GM18519 (cell line): ENCODE data around the gene TRIM16.
"Not testable (repeated sequence)": the region's sequence is repeated elsewhere in the genome, so short reads cannot be mapped to it uniquely, and the experiment has no call there.

Experiments used
- ATAC-seq: cut with Tn5 transposase; IDR thresholded peaks from one replicate; pipeline ENCODE4 v1.9.1; 2021; ENCODE audit warnings: mild to moderate bottlenecking, moderate library complexity; ENCODE audit not compliant: unreplicated experiment, low FRiP score

TRIM16 gene

GRCh38 chr17:15659663-15660062 is 24.4 kb downstream of the TRIM16 start:
- no peak for ATAC-seq

GRCh38 chr17:15659236-15659635 is 24.9 kb downstream of the TRIM16 start:
- no peak for ATAC-seq

DNA sequence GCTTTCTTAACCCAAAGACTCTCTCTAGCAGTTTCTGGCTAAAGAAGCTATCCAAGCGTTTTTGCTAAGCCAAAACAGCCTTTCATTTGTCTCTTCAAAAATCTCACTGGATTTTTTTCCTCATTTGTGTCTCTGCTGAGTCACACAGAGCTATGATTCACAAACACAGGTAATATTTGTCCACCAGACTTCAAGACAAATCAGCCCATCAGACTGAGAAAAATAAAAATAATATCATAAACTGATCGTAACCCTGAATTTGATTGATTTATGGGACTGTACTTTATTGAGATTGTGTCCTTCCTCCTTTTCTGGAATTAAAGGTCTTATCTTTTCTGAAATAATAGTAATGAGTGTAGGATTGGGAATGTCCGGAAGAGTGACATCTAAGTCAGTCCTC is 25.8 kb downstream of the TRIM16 start:
- no peak for ATAC-seq

GRCh38 chr17:15657868-15658267 is 26.2 kb downstream of the TRIM16 start:
- no peak for ATAC-seq

DNA sequence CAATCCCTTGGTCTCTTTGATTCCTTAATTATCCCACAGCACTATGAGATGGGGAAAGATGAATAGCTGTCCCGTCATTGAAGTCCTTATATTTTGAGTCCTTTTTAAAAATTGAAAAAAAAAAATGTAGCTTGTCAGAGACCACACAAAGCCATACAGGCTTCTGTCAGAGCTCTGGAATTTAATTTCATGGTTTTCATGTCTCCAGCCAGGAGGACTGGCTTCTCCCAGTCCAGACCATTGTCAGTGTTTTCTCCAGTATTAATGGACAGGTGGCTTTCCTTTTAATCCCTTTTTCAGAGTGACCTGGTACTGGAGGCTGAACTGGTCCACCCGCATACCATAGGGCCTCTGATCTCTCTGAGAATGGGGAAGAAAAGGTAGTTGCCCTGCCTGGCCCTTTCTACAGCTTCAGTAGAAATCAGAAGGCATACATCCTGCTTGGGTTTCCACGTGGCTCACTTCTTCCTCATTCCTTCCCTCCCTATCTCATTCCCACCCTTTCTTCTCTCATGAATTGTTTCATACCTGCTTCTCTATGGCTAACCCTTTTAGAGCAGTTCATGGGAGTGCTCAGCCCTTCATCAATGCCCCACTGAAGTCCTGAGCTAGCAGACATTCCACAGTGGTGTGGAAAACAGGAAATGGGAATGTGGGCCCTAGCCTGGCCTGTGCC is 29.1 kb downstream of the TRIM16 start:
- ATAC-seq, result no peak

DNA sequence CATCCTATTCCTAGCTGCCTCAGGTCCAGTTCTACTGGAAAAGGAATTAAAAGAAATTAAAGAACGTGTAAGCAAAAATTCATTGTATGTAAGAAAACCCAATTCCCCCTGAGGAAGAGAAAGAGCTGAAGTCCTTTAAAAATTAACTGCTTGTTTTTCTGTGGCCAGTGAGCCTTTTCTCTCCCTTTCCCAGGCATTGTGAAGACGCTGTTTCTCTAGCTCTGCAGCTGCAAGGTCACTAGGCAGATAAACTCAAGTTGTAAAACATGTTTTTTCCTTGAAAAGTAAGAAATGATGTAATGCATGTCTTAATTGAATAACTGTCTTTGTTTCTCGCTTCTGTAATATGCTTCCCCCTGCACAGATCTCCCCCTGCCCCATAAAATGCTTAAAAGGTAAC is 29.7 kb downstream of the TRIM16 start:
- not testable (repeated sequence) for ATAC-seq

DNA sequence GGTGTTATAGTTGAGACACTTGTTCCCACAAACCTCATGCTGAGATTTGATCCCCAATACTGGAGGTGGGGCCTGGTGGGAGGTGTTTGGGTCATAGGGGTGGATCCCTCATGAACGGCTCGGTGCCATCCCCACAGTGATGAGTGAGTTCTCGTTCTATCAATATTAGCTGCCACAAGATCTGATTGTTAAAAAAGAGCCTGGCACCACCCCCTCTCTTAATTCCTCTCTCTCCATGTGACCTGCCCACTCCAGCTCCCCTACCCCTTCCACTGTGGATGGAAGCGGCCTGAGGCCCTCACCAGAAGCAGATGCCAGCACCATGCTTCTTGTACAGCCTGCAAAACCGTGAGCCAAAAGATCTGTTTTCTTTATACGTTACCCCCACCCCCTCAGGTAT is 31.2 kb downstream of the TRIM16 start:
- ATAC-seq, result no peak

DNA sequence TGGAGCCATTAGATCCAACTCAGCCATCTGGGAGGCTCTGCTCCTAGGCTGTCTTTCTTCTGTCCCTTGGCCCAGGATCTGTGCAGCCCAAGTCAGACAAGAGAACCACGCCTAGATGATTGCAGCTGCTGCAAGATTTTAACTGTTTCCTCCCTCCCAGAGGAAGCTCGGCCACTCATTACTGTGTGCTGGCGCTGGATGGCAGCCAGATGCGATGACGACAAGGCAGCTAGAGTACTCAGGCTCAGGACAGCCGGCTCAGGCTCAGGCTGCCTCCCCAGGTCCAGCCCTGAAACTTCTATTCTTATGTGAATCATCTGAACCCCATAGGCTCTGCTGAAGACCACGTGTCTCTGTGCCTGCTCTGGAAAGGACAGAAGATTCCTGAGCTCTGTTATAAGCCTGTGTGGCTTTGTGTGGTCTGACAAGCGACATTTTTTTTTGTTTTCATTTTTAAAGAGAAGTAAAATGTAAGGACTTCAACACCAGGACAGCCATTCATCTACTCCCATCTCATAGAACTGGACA is 32.5 kb downstream of the TRIM16 start:
- peak; percentile 77 for ATAC-seq

DNA sequence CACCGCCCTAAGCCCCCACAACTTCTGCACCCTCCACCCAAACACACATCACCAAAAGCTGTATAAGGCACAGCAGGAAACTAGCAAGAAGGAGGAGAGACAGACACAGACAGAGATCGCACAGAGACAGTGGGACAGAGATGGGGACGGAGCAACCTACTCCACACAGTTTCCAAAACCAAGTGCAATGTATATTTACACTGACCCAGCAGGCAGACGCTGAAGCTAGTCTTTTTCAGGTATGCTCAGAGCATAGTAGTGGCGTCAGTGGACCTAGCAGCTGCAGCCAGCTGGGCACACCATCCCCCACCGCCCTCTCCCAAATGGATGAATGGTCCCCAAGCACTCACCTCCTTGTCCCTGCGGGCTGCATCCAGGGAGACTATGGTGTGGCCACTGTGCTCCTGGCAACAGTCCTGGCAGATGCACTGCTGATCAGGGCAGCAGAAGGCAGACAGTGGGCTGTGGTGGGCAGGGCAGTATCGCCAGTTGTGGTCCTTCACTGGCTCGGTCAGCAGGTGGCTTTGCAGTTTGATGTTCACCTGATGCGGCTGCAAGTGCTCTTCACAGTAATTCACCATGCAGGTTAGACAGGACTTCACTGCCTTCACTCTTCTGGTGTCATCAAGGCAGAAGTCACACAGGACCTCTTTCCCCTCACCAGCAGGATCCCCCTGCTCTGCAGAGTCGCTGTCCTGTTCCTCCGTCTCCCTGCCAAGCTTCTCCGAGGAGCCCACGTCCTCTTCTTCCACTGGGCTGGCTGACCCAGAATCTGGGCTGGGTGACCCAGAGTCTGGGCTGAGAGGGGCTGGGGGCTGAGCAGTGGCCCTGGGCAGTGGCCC is 33.1 kb downstream of the TRIM16 start:
- ATAC-seq, result no peak

DNA sequence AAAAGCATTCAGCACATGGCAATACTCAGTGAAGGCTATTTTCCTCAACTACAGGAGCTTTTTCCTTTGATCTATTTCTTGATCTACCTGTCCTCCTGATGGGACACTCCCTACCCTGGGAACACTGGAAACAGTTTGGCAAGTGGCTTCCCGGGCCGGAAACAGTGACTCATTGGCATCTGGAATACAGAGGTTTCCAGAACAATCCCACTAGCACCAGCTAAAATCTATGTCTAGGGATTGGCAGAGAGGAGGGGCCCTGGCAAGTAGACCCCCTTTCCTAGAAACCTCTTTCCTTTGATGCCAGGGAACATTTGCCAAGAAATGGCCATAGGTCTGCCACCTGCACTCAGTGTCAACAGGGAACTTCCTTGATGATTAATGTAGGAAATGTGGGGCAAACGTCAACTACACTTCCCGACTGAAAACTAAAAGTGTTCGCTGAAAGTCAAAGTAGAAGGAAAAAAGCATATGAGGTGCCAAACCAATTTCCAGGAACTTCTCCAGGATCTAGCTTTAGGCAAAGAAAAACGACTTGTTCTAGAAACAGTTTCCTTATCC is 34.2 kb downstream of the TRIM16 start:
- no peak for ATAC-seq

GRCh38 chr17:15648386-15648785 is 35.7 kb downstream of the TRIM16 start:
- ATAC-seq, result no peak

GRCh38 chr17:15645942-15646312 is 38.2 kb downstream of the TRIM16 start:
- ATAC-seq, result not testable (repeated sequence)

- ATAC-seq, result not testable (repeated sequence)
Observed at GRCh38 chr17:15645099-15645941, 38.8 kb downstream of the TRIM16 start.

GRCh38 chr17:15642505-15643251 is 41.4 kb downstream of the TRIM16 start:
- not testable (repeated sequence) for ATAC-seq

GRCh38 chr17:15642014-15642413 is 42.1 kb downstream of the TRIM16 start:
- not testable (repeated sequence) for ATAC-seq

DNA sequence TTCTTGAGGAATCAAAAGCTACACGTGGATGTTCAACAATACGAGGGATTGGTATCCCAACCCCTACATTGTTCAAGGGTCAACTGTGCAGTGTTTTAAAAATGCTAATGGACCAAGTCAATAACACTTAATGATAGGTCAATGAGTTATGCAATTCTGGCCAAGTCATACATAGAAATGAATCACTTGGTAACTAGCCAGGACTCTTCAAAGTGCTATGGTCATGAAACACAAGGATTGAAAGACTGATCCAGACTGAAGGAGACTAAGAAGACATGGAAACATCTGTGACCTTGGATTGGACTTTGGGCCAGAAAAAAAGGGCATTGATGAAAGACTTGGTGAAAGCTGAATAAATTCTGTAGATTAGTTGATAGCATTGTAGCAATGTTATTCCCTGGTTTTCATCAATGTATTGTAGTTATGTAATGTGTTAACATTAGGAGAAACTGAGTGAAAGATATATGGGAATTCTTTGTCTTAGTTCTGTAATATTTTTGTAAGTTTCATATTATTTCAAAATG is 53.1 kb downstream of the TRIM16 start:
- not testable (repeated sequence) for ATAC-seq

GRCh38 chr17:15629991-15630390 is 54.1 kb downstream of the TRIM16 start:
- not testable (repeated sequence) for ATAC-seq

GRCh38 chr17:15623661-15624209 is 60.4 kb downstream of the TRIM16 start:
- not testable (repeated sequence) for ATAC-seq

- not testable (repeated sequence) for ATAC-seq
Observed at GRCh38 chr17:15623255-15623654, 60.9 kb downstream of the TRIM16 start.
